Kidney (tissue), 14 donors: ENCODE results near the gene HPSE. TPM values are rescaled to one million over a fixed set of nuclear protein-coding genes. Genes with fewer than 3 reads are reported as not detected.

Experiments
- DNase-seq, 5 donors: peaks; one replicate each; pipeline ENCODE4 v3.0.0-alpha.2; 2013 to 2020
- FAIRE-seq: peaks from 2 replicates; lab custom pipeline; 2012; peaks lifted over from hg19 to GRCh38; lab: Jason Lieb, UNC
- H3K27ac ChIP-seq, 2 donors: one replicate each; pipeline ENCODE4 v1.7.0; 2013; ENCODE audit warnings: low read depth in 2 of 2, low read length in 2 of 2, inconsistent platforms in 1 of 2
- H3K27me3 ChIP-seq: one replicate; pipeline ENCODE4 v1.7.1; 2013; ENCODE audit warnings: low read length, inconsistent platforms; ENCODE audit not compliant: control insufficient read depth, insufficient read depth
- H3K36me3 ChIP-seq, 3 donors: one replicate each; pipeline versions ENCODE4 v1.7.0 to v1.7.1; 2013; ENCODE audit warnings: low read length in 3 of 3, control low read depth in 1 of 3, inconsistent platforms in 1 of 3; ENCODE audit not compliant: insufficient read depth in 3 of 3, control insufficient read depth in 2 of 3
- H3K4me1 ChIP-seq, 3 donors: one replicate each; pipeline versions ENCODE4 v1.7.0 to v1.7.1; 2013; ENCODE audit warnings: low read length in 3 of 3, inconsistent platforms in 1 of 3, low read depth in 1 of 3; ENCODE audit not compliant: control insufficient read depth in 2 of 3, insufficient read depth in 2 of 3
- H3K4me3 ChIP-seq, 3 donors: one replicate each; pipeline versions ENCODE4 v1.7.0 to v1.8.1; 2013; ENCODE audit warnings: low read length in 3 of 3, control low read depth in 1 of 3, inconsistent platforms in 1 of 3
- H3K9ac ChIP-seq, 3 donors: one replicate each; pipeline versions ENCODE4 v1.7.0 to v1.7.1; 2013; ENCODE audit warnings: low read length in 3 of 3, control low read depth in 1 of 3, inconsistent platforms in 1 of 3
- H3K9me3 ChIP-seq, 3 donors: one replicate each; pipeline versions ENCODE4 v1.7.0 to v1.7.1; 2013; ENCODE audit warnings: low read length in 3 of 3, control low read depth in 1 of 3, inconsistent platforms in 1 of 3; ENCODE audit not compliant: control insufficient read depth in 2 of 3, insufficient read depth in 1 of 3
- intact Hi-C: fragments of 100-400 bp; cut with DNase I; formaldehyde crosslinking; loops from one replicate; pipeline ENCODE4 v1.11.1; 2022
- polyA plus RNA-seq: library from polyadenylated mRNA; stranded (reverse); fragments of 350-450 nt; fragmentation: Illumina TruSeq; extraction: RNeasy Lipid Tissue Mini Kit (QIAGEN cat#74804); gene quantifications from one replicate; pipeline ENCODE4 v1.2.3, GENCODE V29; 2014; ENCODE audit warnings: low read depth, low replicate concordance; ENCODE audit not compliant: insufficient read depth
- total RNA-seq: library from RNA; stranded (reverse); fragmentation: NEBNext Ultra II Directional; extraction: Animal tissue kit (Norgen Biotek cat#: 25700); gene quantifications from one replicate; pipeline ENCODE4 v1.2.1, GENCODE V29; 2021
- TF ChIP-seq, protein P1 (sequence below): IDR thresholded peaks from 3 replicates; pipeline ENCODE4 v1.5.1; 2012; ENCODE audit warnings: mild to moderate bottlenecking, moderate library complexity, borderline replicate concordance; ENCODE audit not compliant: insufficient read depth; ENCODE audit errors: extremely low read depth
- donor health status: control.
- donor health status: control.
- donor health status: control.
- donor health status: control.
- donor health status: control.
- donor health status: DM: yes; HTN: yes; CAD: no.
- donor health status: Normal renal cell carcinoma (clear cell type).

The HPSE gene
- total and polyA plus RNA-seq, 2 donors from 2014 or later: 1.9 to 6.8 TPM

- no peak for FAIRE-seq
- Histone ChIP-seq H3K9me3 (no peaks in the 10 kb centered on the region), H3K9ac (no peak overlapping the region), H3K27me3 (no peaks in the 10 kb centered on the region), H3K27ac (no peak overlapping the region), H3K4me3 (no peak overlapping the region), H3K36me3 (peaks cover 0 to 2% (median 0%) of the 10 kb centered on the region in 3 donors), H3K4me1 (peaks cover 0 to 2% (median 0%) of the 10 kb centered on the region in 3 donors)
- intact Hi-C loops: loop anchor here (10.0 kb wide), 1 partner anchor 188 kb away; no protein-coding TSS in a partner anchor
- TF ChIP-seq, protein P1, sequence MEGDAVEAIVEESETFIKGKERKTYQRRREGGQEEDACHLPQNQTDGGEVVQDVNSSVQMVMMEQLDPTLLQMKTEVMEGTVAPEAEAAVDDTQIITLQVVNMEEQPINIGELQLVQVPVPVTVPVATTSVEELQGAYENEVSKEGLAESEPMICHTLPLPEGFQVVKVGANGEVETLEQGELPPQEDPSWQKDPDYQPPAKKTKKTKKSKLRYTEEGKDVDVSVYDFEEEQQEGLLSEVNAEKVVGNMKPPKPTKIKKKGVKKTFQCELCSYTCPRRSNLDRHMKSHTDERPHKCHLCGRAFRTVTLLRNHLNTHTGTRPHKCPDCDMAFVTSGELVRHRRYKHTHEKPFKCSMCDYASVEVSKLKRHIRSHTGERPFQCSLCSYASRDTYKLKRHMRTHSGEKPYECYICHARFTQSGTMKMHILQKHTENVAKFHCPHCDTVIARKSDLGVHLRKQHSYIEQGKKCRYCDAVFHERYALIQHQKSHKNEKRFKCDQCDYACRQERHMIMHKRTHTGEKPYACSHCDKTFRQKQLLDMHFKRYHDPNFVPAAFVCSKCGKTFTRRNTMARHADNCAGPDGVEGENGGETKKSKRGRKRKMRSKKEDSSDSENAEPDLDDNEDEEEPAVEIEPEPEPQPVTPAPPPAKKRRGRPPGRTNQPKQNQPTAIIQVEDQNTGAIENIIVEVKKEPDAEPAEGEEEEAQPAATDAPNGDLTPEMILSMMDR: no peak
- DNase-seq: no peak
These were observed 71.5 kb downstream of the HPSE start for GRCh38 chr4:83263106-83263505.

DNA sequence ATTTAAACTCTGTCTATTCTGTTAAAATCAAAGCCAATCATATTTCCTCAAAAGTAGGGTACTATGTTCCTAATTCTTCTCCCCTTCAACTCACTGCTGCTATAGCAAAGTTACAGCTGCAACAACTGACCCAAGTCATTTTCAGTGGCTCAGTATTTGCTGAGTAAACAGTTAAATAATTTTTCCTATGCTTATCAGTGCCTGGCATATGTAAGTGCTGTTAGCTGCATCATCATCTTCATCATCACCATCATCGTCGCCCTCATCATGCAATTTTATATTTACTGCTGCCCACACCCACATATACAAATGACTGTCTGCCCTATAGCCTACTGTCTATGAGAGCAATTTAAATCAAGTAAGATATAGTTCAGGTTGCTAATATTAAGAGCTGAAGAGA is 72.0 kb downstream of the HPSE start:
- no peaks in the 10 kb centered on the region for H3K27me3 ChIP-seq
- TF ChIP-seq, protein P1: no peak
- FAIRE-seq: no peak
- no peaks in the 10 kb centered on the region for H3K9me3 ChIP-seq
- no peak overlapping the region for H3K4me3 ChIP-seq
- no peak overlapping the region for H3K9ac ChIP-seq
- peaks cover 0 to 2% (median 0%) of the 10 kb centered on the region in 3 donors for H3K4me1 ChIP-seq
- H3K36me3 ChIP-seq: peaks cover 0 to 2% (median 0%) of the 10 kb centered on the region in 3 donors
- no peak overlapping the region for H3K27ac ChIP-seq
- intact Hi-C loops: loop anchor here (10.0 kb wide), 1 partner anchor 188 kb away; no protein-coding TSS in a partner anchor
- no peak for DNase-seq

DNA sequence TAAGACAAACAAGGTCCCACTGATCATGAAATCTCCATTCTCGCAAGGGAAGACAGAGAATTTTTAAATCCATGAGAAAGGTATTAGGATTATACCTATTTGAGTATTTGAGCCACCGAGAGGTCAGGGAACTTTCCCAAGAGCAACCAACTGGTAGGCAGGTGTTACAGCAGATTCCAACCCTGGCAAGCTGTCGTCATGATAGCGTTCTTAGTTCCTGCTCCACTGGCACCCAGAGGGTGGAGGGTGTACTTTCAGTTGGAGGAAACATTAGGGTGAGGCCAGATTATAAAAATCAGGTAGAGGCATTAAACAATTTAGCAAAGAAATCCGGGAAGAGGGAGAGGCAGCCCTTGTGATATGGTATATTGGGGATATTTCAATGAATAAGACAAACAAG is 73.3 kb downstream of the HPSE start:
- FAIRE-seq: no peak
- intact Hi-C loops: loop anchor here (10.0 kb wide), 1 partner anchor 187 kb away; no protein-coding TSS in a partner anchor

More for the DNA sequence above, 73.3 kb downstream of the HPSE start:
- no peak overlapping the region for H3K27ac ChIP-seq
- peaks cover 0 to 2% (median 0%) of the 10 kb centered on the region in 3 donors for H3K36me3 ChIP-seq
- peaks cover 0 to 2% (median 0%) of the 10 kb centered on the region in 3 donors for H3K4me1 ChIP-seq
- H3K4me3 ChIP-seq: no peak overlapping the region
- TF ChIP-seq, protein P1: no peak
- H3K9ac ChIP-seq: no peak overlapping the region
- H3K9me3 ChIP-seq: no peaks in the 10 kb centered on the region
- no peaks in the 10 kb centered on the region for H3K27me3 ChIP-seq
- DNase-seq: no peak
